ENCODE data around the gene ADGRF3.
"Not testable (repeated sequence)": the region's sequence is repeated elsewhere in the genome, so short reads cannot be mapped to it uniquely, and the experiment has no call there.

ADGRF3 gene

GRCh38 chr2:26317377-26318105, 29.0 kb downstream of the ADGRF3 start:
- no peak for DNase-seq

DNA sequence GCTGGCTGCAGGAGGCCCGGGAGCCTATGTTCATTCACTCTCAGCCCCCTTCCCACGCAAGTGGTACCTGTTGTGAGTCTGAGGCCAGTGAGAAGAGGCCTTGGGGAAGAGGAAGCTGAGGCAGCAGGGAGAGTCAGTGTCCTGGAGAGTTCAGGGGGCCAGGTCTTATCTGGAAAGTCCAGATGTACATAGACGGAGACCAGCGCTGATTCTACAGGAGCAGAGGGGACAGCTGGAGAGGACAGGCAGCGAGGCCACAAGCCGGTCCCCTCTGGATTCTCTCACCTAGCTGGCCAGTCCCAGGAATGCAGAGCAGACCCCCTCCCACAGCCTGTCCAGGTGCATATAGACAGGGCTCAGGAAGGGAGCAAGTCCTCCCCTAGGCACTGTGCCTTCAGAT, 29.7 kb downstream of the ADGRF3 start:
- DNase-seq, result no peak

DNA sequence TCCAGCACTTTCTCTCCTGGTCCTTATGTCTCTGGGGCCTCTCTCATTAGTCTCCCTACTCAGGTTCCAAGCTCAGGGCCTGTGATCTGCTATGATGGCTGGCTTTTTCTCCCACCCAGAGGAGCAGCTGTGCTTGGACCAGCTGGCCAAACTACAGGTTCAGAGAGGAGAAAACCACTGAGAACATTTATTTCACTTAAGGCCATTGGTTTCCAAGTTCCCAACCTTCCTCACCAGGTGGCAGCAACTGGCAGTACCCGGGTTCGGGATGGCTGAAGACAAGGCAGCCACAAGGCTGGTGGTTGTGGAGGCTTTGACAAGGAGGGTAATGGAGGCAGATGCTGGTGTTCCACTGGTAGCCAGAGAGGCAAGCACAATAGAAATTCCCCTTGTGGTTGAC, 30.5 kb downstream of the ADGRF3 start:
- no peak for DNase-seq

- DNase-seq, result no peak
Observed at GRCh38 chr2:26314243-26314642, 32.3 kb downstream of the ADGRF3 start.

- no peak for DNase-seq
Observed at GRCh38 chr2:26313446-26313845, 33.1 kb downstream of the ADGRF3 start.

GRCh38 chr2:26312471-26312870, 34.1 kb downstream of the ADGRF3 start:
- no peak for DNase-seq

DNA sequence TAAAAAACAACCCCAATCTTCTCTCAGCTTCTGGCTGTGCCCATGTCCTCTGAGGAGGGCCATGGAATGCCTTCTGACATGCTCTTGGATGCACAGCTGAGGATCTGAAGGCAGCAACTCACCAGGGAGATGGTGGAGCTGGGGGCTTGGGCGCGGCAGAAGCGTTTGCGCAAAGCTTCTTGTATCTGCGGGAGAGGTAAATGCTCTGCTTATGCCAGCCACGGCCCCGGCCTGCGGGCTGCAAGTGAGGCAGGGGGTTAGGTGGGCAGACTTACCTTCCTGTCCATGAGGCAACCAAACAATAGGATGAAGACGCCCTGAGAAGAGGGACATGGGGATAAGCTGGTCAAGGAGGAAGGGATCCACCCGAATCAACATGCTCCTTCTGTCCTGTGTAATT, 36.7 kb downstream of the ADGRF3 start:
- DNase-seq, result no peak

DNA sequence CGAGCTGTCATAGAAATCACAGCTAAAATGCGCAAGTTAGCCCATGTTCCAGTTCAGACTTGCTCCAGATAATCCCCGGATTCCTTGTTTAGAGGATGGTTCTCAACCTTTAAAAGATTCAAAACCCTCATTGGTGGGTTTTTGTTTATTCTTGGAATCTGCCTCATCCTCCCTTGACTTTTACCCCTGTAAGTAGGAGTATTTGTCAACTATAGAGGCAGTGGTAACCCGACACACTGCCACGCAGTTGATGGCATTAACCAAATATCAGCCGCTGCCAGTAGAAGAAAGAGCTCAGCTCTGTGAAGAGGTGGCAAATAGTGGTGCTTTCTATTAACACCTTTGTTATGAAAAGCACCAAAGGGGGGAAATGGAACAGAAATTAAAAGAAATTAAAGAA, 41.0 kb downstream of the ADGRF3 start:
- no peak for DNase-seq

DNA sequence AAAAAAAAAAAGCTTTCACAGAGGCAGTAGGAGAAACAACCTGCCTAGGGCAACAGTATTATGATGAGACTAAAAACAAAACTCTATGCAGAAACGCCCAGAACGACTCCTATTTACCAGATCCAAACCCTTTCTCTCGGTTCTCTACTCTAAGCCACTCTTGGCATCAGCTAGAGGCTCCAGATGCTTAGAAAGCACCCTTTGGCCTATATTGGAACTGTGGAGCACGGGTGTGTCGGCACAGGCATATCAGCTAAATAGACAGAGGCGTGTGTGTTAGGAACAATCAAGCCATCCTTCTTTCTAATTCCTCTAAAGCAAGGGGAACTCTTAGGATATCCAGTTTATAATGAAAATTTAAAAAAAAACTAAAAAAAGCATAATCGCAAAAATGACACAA, 41.5 kb downstream of the ADGRF3 start:
- not testable (repeated sequence) for DNase-seq

DNA sequence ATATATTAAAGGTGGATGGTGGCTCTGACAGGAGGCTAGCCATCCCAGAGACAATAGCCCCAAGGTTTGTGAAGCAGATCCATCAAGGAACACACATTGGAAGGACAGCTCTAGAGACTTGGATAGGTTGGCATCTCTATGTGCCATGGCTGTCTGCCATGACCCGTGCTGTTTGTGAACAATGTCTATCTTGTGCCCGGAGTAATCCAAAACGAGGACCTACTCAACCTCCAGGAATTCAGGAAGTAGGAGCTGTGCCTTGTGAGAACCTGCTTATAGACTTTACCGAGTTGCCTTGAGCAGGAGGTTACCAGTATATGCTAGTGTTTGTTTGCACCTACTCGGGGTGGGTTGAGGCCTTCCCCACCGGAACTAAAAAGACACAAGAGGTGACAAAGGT, 43.7 kb downstream of the ADGRF3 start:
- no peak for DNase-seq

DNA sequence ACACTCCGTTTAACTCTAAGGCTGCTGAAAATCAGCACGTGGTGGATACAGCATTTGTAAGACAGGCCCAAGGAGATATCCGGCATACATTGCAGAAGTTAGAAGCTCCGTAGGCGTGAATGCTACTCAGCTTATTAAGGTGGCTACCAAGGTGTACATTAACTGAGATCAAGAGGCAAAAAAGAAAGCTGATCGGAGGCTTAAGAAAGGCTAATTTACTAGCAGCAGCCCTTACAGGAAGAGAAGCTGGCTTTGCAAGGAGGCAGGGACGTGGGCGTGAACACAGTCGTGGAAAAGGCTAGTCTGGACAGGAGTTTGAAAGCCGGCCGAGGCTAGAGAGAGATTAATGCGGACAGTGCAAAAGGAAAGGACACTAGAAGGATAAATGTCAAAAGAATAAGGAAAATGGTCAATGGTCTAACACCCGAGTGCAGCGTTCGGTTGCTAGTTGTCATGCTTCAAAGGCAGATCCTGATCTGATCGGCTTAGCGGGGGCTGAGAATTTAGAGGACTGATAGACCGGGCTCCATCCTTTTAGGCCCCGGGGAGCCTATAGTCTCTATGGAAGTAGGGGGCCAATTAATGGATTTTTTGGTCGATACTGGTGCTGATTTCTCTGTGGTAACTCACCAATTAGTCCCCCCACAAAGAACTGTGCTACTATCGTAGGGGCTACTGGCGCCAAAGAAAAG, 46.2 kb downstream of the ADGRF3 start:
- peak; percentile 11 for DNase-seq

DNA sequence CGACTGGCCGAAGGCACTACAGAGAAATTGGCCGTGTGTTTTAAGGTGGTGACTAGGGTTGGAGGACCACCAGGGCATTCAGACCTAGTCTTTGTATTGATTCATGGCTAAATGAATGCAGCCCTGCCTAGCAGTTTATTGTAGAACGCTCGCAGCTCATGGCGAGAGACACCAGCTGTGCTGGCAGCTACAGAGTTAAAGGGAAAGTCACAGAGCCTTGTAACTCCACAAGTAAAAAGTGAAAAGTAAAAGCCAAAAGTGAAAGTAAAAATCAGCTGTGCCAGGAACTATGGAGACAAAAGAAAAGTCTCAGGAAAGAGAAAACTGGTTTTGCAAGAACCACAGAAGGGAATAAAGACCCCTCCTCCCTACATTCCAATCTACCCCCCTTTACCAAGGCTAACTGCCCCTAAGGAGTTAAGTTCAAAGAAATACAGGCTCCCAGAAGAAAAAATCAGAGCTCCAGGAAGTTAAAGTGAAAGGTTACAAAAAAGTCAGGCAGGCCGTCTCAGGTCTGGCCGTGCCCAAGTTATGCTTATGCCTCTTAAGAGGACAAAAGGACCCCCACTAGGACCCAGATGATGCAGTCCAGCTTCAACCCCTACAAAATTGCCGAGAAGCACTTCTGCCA, 47.0 kb downstream of the ADGRF3 start:
- DNase-seq, result peak; percentile 75

- DNase-seq, result no peak
Observed at GRCh38 chr2:26298638-26299393, 47.8 kb downstream of the ADGRF3 start.

DNA sequence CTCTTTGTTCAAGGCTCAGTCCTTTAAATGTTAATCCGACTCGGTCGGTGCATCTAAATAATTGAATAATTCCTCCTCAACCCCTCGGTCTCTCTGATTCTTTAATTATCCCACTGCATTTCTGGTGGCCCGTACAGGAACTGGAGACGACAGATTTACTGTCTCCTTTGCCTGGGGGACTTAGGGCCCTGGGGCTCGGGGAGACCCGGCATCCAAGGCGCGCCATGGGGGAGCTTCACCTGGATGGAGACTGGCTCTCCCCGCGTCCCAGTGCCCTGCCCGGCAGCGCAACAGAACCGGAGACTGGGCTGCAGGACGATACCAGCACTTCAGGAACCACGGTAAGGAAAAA, 48.3 kb downstream of the ADGRF3 start:
- no peak for DNase-seq

DNA sequence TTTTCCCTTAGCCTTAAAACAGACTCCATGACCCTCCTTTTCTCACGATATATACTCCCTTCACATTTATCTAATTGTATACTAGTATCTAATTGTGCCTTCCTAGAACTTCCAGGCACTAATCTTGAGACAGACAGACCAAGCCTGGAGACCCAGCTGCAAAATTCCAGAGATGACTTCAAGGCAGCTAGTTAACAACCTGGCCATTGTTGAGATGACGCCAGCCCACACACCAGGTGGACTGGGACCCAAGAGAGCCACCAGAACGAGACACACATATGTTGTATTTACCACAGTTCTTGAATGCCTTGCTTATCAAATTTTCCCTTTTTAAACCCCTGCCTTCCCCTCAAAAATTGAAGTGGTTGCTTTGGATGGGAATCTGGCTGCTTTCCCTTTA, 49.5 kb downstream of the ADGRF3 start:
- DNase-seq, result no peak

- DNase-seq, result no peak
Observed at GRCh38 chr2:26295511-26295910, 51.1 kb downstream of the ADGRF3 start.

- no peak for DNase-seq
Observed at GRCh38 chr2:26292646-26293045, 53.9 kb downstream of the ADGRF3 start.

DNA sequence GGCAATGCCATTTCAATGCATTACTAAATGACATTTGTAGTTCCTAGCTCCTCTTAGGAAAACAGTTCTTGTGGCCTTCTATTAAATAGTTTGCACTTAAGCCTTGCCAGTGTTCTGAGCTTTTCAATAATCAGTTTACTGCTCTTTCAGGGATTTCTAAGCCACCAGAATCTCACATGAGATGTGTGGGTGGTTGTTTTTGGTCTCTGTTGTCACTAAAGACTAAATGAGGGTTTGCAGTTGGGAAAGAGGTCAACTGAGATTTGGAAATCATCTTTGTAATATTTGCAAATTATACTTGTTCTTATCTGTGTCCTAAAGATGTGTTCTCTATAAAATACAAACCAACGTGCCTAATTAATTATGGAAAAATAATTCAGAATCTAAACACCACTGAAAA, 56.6 kb downstream of the ADGRF3 start:
- DNase-seq, result no peak

- DNase-seq, result no peak
Observed at GRCh38 chr2:26285931-26286330, 60.7 kb downstream of the ADGRF3 start.

GRCh38 chr2:26284132-26284531, 62.5 kb downstream of the ADGRF3 start:
- DNase-seq, result no peak

- no peak for DNase-seq
Observed at GRCh38 chr2:26283606-26284005, 63.0 kb downstream of the ADGRF3 start.

DNA sequence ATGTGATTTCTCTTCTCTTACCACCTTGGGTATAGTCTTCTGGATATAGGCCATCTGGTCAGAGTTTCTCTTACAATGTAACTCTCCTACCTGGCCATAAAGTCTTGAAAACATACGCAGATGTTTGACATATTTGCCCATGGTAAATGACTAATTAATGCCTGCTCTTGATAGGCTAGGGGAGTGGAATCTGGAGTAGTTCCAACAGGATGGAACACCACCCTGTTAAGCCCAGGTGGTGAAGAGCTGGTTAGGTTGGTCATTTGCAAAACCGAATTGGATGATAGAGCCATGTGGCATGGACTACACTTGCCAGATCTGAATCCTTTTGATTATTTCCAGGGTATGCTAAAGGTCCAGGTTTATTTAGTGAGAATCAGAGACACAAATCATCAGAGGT, 65.4 kb downstream of the ADGRF3 start:
- no peak for DNase-seq

GRCh38 chr2:26279886-26280285, 66.7 kb downstream of the ADGRF3 start:
- DNase-seq, result no peak
